ENCODE data around the gene AGER. TPM values are rescaled to one million over a fixed set of nuclear protein-coding genes. Genes with fewer than 3 reads are reported as not detected.

The AGER gene
- total and polyA plus RNA-seq, 9 of the 15 experiments (the other 6 are each of a cell fraction or from before 2014, with no cell fraction given), result 1.2 to 11.5 (median 4.1) TPM

DNA sequence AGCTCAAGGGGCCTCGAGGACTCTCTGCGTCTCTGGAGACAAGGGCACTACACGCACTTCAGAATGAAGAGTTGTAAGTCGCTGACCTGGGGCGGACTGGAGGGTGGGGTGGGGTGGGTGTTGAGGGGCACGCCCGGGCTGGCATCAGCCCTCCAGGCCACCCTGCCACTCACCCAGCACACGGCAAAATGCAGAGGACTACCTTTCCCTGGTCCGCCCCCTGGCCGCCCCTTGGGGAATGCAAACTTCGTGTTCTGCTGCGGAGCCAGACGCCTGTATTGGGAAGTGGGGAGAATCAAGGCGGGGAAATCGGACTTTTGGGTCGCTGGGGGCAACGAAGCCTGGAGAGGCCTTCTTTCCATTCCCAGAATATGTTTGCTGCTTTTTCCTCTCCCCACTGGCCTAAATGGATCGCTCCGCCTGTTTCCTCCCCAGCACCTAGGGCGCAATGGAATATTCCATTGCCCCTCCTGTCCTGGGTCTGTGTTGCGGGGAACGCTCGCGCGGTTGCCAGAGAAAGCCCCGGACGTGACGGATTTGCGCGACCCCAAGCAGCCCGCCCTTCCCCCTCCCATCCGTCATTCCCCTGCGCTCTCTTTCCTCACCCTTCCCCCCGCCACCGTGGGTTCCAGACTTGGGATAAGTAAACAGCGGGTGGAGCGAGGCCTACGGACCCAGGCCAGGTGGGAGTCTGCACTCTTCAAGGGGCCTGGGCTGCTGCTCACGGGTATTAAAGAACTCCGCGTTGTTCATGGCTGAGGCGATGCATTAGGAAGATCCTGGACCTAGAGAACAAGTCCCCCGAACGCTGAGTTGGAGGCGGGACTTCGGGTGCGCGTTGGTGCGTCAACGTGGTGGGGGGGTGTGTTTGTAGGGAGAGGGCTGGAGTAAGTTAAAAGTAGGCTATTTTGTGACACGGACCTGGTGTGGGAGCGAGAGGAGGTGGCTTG is 30.2 kb downstream of the AGER start, which contains the start of gene PPT2 (continued):
- TF ChIP-seq, protein P1, sequence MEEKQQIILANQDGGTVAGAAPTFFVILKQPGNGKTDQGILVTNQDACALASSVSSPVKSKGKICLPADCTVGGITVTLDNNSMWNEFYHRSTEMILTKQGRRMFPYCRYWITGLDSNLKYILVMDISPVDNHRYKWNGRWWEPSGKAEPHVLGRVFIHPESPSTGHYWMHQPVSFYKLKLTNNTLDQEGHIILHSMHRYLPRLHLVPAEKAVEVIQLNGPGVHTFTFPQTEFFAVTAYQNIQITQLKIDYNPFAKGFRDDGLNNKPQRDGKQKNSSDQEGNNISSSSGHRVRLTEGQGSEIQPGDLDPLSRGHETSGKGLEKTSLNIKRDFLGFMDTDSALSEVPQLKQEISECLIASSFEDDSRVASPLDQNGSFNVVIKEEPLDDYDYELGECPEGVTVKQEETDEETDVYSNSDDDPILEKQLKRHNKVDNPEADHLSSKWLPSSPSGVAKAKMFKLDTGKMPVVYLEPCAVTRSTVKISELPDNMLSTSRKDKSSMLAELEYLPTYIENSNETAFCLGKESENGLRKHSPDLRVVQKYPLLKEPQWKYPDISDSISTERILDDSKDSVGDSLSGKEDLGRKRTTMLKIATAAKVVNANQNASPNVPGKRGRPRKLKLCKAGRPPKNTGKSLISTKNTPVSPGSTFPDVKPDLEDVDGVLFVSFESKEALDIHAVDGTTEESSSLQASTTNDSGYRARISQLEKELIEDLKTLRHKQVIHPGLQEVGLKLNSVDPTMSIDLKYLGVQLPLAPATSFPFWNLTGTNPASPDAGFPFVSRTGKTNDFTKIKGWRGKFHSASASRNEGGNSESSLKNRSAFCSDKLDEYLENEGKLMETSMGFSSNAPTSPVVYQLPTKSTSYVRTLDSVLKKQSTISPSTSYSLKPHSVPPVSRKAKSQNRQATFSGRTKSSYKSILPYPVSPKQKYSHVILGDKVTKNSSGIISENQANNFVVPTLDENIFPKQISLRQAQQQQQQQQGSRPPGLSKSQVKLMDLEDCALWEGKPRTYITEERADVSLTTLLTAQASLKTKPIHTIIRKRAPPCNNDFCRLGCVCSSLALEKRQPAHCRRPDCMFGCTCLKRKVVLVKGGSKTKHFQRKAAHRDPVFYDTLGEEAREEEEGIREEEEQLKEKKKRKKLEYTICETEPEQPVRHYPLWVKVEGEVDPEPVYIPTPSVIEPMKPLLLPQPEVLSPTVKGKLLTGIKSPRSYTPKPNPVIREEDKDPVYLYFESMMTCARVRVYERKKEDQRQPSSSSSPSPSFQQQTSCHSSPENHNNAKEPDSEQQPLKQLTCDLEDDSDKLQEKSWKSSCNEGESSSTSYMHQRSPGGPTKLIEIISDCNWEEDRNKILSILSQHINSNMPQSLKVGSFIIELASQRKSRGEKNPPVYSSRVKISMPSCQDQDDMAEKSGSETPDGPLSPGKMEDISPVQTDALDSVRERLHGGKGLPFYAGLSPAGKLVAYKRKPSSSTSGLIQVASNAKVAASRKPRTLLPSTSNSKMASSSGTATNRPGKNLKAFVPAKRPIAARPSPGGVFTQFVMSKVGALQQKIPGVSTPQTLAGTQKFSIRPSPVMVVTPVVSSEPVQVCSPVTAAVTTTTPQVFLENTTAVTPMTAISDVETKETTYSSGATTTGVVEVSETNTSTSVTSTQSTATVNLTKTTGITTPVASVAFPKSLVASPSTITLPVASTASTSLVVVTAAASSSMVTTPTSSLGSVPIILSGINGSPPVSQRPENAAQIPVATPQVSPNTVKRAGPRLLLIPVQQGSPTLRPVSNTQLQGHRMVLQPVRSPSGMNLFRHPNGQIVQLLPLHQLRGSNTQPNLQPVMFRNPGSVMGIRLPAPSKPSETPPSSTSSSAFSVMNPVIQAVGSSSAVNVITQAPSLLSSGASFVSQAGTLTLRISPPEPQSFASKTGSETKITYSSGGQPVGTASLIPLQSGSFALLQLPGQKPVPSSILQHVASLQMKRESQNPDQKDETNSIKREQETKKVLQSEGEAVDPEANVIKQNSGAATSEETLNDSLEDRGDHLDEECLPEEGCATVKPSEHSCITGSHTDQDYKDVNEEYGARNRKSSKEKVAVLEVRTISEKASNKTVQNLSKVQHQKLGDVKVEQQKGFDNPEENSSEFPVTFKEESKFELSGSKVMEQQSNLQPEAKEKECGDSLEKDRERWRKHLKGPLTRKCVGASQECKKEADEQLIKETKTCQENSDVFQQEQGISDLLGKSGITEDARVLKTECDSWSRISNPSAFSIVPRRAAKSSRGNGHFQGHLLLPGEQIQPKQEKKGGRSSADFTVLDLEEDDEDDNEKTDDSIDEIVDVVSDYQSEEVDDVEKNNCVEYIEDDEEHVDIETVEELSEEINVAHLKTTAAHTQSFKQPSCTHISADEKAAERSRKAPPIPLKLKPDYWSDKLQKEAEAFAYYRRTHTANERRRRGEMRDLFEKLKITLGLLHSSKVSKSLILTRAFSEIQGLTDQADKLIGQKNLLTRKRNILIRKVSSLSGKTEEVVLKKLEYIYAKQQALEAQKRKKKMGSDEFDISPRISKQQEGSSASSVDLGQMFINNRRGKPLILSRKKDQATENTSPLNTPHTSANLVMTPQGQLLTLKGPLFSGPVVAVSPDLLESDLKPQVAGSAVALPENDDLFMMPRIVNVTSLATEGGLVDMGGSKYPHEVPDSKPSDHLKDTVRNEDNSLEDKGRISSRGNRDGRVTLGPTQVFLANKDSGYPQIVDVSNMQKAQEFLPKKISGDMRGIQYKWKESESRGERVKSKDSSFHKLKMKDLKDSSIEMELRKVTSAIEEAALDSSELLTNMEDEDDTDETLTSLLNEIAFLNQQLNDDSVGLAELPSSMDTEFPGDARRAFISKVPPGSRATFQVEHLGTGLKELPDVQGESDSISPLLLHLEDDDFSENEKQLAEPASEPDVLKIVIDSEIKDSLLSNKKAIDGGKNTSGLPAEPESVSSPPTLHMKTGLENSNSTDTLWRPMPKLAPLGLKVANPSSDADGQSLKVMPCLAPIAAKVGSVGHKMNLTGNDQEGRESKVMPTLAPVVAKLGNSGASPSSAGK (IDR thresholded peaks at IDR 0.05), result peak; percentile 42
- TF ChIP-seq, protein P2, sequence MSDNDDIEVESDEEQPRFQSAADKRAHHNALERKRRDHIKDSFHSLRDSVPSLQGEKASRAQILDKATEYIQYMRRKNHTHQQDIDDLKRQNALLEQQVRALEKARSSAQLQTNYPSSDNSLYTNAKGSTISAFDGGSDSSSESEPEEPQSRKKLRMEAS (CRISPR knock-in tag; IDR thresholded peaks at IDR 0.05), result no peak
- TF ChIP-seq BRD4 (IDR thresholded peaks at IDR 0.05), result peak; percentile 63; the same call in 1 of the 2 replicates
- TF ChIP-seq ARHGAP35 (IDR thresholded peaks at IDR 0.05; ENCODE audit: partially characterized antibody), result no peak
- TF ChIP-seq NR2F6 (CRISPR knock-in tag; IDR thresholded peaks at IDR 0.05), result 0 out of 2 replicates have a peak, but pooled peaks have one; percentile 21
- TF ChIP-seq, protein P3, sequence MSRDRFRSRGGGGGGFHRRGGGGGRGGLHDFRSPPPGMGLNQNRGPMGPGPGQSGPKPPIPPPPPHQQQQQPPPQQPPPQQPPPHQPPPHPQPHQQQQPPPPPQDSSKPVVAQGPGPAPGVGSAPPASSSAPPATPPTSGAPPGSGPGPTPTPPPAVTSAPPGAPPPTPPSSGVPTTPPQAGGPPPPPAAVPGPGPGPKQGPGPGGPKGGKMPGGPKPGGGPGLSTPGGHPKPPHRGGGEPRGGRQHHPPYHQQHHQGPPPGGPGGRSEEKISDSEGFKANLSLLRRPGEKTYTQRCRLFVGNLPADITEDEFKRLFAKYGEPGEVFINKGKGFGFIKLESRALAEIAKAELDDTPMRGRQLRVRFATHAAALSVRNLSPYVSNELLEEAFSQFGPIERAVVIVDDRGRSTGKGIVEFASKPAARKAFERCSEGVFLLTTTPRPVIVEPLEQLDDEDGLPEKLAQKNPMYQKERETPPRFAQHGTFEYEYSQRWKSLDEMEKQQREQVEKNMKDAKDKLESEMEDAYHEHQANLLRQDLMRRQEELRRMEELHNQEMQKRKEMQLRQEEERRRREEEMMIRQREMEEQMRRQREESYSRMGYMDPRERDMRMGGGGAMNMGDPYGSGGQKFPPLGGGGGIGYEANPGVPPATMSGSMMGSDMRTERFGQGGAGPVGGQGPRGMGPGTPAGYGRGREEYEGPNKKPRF (IDR thresholded peaks at IDR 0.05; ENCODE audit: low read depth, low read length), result no peak
- TF ChIP-seq STAT5B (CRISPR knock-in tag; IDR thresholded peaks at IDR 0.05), result no peak
- TF ChIP-seq POLR2A (conservative IDR thresholded peaks at IDR 0.05), result peak; percentile 82
- TF ChIP-seq, protein P4, sequence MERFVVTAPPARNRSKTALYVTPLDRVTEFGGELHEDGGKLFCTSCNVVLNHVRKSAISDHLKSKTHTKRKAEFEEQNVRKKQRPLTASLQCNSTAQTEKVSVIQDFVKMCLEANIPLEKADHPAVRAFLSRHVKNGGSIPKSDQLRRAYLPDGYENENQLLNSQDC (CRISPR knock-in tag; IDR thresholded peaks at IDR 0.05), result no peak
- TF ChIP-seq ZNF77 (CRISPR knock-in tag; IDR thresholded peaks at IDR 0.05), result no peak
- TF ChIP-seq ETV5 (CRISPR knock-in tag; IDR thresholded peaks at IDR 0.05; ENCODE audit: low read depth), result peak; percentile 72; the same call in 1 of the 2 replicates
- no peak for TF ChIP-seq IRF2 (CRISPR knock-in tag; IDR thresholded peaks at IDR 0.05)
